ENCODE measurements around the gene RASA2.

RASA2 gene

DNA sequence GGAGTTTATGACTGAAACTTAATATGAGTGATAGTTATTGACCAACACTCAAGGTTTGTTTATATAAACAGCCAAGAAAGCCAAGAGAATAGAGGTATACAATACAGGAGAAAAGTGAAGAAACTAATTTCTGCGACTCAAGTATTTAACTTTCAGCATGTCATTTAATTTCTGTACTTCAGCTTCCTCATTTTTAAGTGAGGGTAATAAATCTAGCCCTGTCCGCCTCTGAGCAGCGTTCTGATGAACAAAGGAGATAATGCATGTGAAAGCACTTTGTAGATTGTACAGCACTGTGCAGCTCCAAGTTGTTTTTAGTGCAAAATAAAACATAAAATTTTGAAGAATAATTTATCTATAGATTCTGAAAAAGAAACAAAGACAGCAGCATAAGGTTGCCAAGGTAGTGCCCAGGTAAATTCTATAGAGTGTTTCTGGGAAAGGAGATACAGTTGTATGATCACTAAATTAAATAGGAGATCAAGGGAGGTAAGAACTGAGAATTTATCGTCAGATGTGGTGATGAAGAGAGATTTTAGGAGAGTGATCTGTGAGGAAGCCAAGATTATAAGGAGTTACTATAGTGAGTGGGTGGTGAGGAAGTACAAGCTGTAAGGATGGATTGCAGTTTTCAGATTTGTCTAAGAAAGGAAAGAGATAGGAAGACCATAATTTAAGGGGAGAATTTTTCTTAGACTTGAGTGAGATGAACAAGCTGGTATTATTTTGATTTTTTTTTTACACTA is 71.3 kb downstream of the RASA2 start:
- DNase-seq (ENCODE audit: extremely low read depth in 1 of 2, low read depth in 1 of 2): no peak

- no peak for DNase-seq (ENCODE audit: extremely low read depth in 1 of 2, low read depth in 1 of 2)
Observed at GRCh38 chr3:141561426-141562034, 74.7 kb downstream of the RASA2 start.

GRCh38 chr3:141564241-141564640 is 77.4 kb downstream of the RASA2 start:
- DNase-seq (ENCODE audit: extremely low read depth in 1 of 2, low read depth in 1 of 2): no peak

- DNase-seq (ENCODE audit: extremely low read depth in 1 of 2, low read depth in 1 of 2): no peak
Observed at GRCh38 chr3:141570068-141570467, 83.2 kb downstream of the RASA2 start.

GRCh38 chr3:141575879-141576743 is 89.3 kb downstream of the RASA2 start:
- no peak for DNase-seq (ENCODE audit: extremely low read depth in 1 of 2, low read depth in 1 of 2)

GRCh38 chr3:141576744-141577052 is 89.9 kb downstream of the RASA2 start:
- DNase-seq (ENCODE audit: extremely low read depth in 1 of 2, low read depth in 1 of 2): no peak

GRCh38 chr3:141578202-141578973 is 91.6 kb downstream of the RASA2 start:
- no peak for DNase-seq (ENCODE audit: extremely low read depth in 1 of 2, low read depth in 1 of 2)

DNA sequence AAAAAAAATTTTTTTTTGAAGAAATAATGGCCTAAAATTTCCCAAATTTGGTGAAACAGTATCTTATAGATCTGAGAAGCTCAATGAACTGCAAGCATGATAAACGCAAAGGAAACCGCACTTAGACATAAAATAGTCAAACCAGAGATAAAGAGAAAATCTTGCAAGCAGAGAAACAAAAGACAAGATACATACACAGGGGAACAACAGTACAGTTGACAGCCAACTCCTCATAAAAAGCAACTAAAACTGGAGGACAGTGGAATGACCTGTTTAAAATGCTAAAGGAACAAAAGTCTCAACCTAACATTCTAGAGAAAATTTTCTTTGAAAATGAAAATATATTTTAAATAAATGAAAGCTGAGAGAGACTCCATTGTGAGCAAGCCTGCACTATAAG is 107.5 kb downstream of the RASA2 start:
- no peak for DNase-seq (ENCODE audit: extremely low read depth in 1 of 2, low read depth in 1 of 2)

DNA sequence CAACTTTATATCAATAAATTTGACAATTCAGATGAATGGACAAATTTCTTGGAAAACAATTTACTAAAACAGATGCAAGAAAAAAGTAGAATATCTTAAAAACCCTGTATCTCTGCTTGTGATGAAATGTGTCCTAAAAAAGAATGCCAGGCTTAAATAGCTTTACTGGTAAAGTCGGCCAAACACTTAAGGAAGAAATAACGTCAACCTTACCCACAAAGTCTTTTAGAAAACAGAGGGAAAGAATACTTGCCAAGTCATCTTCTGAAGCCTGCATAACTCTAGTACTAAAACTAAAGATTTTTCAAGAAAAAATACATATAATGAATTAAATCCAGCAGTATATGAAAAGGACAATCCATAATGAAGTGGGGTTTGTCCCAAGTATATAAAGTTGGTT is 111.1 kb downstream of the RASA2 start:
- DNase-seq (ENCODE audit: extremely low read depth in 1 of 2, low read depth in 1 of 2): no peak

- DNase-seq (ENCODE audit: extremely low read depth in 1 of 2, low read depth in 1 of 2): no peak
Observed at GRCh38 chr3:141600331-141600730, 113.5 kb downstream of the RASA2 start.

GRCh38 chr3:141602706-141603105 is 115.9 kb downstream of the RASA2 start:
- DNase-seq (ENCODE audit: extremely low read depth in 1 of 2, low read depth in 1 of 2): no peak

- no peak for DNase-seq (ENCODE audit: extremely low read depth in 1 of 2, low read depth in 1 of 2)
Observed at GRCh38 chr3:141603473-141604035, 116.7 kb downstream of the RASA2 start.

DNA sequence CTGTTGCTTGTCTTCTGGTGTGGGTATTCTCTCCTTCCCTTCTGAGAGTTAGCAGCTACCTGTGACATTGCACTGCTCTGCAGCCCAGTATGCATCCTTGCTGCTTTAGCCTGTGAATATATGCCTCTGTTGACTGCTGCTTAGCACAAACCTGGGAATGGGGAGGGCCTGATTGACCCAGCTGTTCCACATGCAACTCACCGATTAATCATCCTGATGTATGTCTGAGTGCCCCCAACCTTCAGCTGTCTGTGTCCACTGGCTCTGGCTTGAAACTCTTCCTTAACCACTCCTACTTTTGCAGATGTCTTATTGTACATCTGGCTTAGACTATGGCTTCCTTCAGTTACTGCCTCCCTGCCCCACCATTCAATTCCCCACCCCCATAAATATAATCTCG is 119.1 kb downstream of the RASA2 start:
- DNase-seq (ENCODE audit: extremely low read depth in 1 of 2, low read depth in 1 of 2): no peak

GRCh38 chr3:141608438-141608837 is 121.6 kb downstream of the RASA2 start:
- DNase-seq (ENCODE audit: extremely low read depth in 1 of 2, low read depth in 1 of 2): no peak

- DNase-seq (ENCODE audit: extremely low read depth in 1 of 2, low read depth in 1 of 2): no peak
Observed at GRCh38 chr3:141610939-141611338, 124.1 kb downstream of the RASA2 start.

DNA sequence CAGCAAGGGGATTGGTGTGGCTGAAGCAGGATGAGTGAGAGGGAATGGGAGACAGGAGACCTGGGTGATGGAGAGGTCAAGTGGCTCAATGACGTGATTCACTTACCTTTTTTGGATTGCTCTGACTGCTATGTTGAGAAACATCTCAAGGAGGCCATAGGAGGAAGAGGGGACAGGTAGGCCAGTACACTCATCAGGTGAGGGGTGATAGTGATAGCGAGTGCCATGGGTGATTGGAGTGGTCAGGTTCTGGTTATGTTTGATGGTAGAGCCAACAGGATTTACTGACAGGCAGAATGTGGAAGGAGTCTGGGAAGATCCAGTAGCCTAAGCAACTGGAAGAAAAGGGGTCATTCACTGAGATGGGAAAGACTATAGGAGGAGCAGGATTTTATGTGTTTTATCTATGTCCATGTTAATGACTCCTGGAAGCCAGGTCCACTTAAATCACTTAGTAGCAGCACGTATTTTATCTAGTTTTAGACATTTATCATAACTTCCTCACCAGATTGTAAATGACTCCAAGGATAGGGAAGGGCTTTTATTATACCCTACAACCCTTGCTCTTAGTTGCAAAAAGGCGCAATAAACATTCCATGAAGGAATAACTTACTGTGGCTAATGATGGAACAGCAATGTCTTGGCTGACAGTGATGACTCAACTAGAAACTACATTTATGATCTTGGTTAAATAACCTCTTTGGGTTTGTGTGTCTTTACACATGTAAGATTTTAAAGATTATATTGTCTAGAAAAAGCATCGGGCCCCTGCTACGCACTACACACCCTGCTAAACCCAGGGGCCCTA is 131.5 kb downstream of the RASA2 start:
- DNase-seq (ENCODE audit: extremely low read depth in 1 of 2, low read depth in 1 of 2): no peak

- DNase-seq (ENCODE audit: extremely low read depth in 1 of 2, low read depth in 1 of 2): no peak
Observed at GRCh38 chr3:141618938-141619337, 132.1 kb downstream of the RASA2 start.

GRCh38 chr3:141619450-141619849 is 132.6 kb downstream of the RASA2 start:
- no peak for DNase-seq (ENCODE audit: extremely low read depth in 1 of 2, low read depth in 1 of 2)

GRCh38 chr3:141623691-141624090 is 136.9 kb downstream of the RASA2 start:
- no peak for DNase-seq (ENCODE audit: extremely low read depth in 1 of 2, low read depth in 1 of 2)

GRCh38 chr3:141625506-141625905 is 138.7 kb downstream of the RASA2 start:
- DNase-seq (ENCODE audit: extremely low read depth in 1 of 2, low read depth in 1 of 2): no peak

All from activated CD8-positive, alpha-beta memory T cell treated with anti-CD3 and anti-CD28 coated beads for 1 hour (primary cell).